Left ventricle myocardium inferior (tissue), 1 donor: Measurements from ENCODE around the gene TBC1D14. TPM values are rescaled to one million over a fixed set of nuclear protein-coding genes. Genes with fewer than 3 reads are reported as not detected.

Experiments
- DNase-seq: peaks from one replicate; pipeline ENCODE4 v3.0.0-alpha.2; 2020
- H3K27ac ChIP-seq: fragments of 200-600 bp; replicated peaks from 2 replicates; pipeline ENCODE4 v1.8.0; 2021
- H3K27me3 ChIP-seq: fragments of 200-600 bp; 2 replicates; pipeline ENCODE4 v1.8.0; 2021; ENCODE audit warnings: low read depth
- H3K36me3 ChIP-seq: fragments of 200-600 bp; 2 replicates; pipeline ENCODE4 v1.8.0; 2021
- H3K4me1 ChIP-seq: fragments of 200-600 bp; 2 replicates; pipeline ENCODE4 v1.8.0; 2021
- H3K4me3 ChIP-seq: fragments of 200-600 bp; 2 replicates; pipeline ENCODE4 v1.8.0; 2021; ENCODE audit warnings: mild to moderate bottlenecking, moderate library complexity
- H3K9me3 ChIP-seq: fragments of 200-600 bp; replicated peaks from 2 replicates; pipeline ENCODE4 v1.8.0; 2021
- intact Hi-C: fragments of 100-400 bp; cut with micrococcal nuclease; formaldehyde crosslinking; loops from one replicate; pipeline ENCODE4 v1.11.0; 2022
- total RNA-seq: library from RNA; stranded (reverse); fragmentation: NEBNext Ultra II Directional; extraction: Animal tissue kit (Norgen Biotek cat#: 25700); gene quantifications from one replicate; pipeline ENCODE4 v1.2.1, GENCODE V29; 2021
- TF ChIP-seq, protein P1 (sequence below): fragments of 200-600 bp; IDR thresholded peaks from 2 replicates; pipeline ENCODE4 v1.8.0; 2021; ENCODE audit warnings: antibody characterized with exemption, mild to moderate bottlenecking, borderline replicate concordance
- donor health status: DM: no; HTN: yes; CAD: no; lungs with severe emphysema.

The TBC1D14 gene
- total RNA-seq, 1 donor from 2014 or later, result 36.1 TPM

DNA sequence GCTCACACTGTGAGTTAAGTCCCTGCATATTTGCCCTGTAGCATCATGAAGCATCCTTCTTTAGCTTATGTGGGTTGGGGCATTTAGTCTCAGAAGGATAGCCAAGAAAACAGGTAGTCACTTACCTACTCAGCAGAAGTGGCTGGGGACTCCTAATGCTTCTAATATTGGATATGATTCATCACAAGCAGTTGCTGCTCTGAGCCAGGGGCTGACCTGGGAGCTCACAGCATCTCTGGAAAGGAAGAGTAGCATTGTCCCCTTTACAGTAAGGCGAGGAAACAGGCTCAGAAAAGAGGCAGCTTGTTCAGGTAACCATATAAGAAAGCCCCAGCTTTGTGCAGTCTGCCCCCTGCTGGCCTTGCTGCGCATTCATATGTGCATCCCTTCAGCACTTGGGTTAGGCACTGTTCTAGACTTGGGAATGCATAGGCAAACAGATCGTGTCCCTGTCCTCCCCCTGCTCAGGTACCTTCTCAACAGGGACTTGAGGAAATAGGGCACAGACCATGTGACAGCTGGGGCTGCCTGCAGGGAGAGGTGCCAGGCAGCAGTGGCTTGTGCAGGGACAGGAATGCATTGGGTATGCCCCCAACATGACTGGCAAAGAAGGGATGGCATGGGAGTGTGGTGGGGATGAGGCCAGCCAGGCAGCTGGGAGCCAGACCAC, 35.7 kb upstream of the TBC1D14 start:
- no peaks in the 10 kb centered on the region for H3K27me3 ChIP-seq
- H3K9me3 ChIP-seq, result no peaks in the 10 kb centered on the region
- peak overlapping the region; percentile 18 for H3K27ac ChIP-seq
- peaks cover 75% of the 10 kb centered on the region for H3K36me3 ChIP-seq
- intact Hi-C loops, result loop anchor here (5.0 kb wide), 1 partner anchor 157 kb away; the partner anchor contains the start of gene BLOC1S4
- peaks cover 71% of the 10 kb centered on the region for H3K4me1 ChIP-seq
- DNase-seq, result peak; percentile 70
- TF ChIP-seq, protein P1, sequence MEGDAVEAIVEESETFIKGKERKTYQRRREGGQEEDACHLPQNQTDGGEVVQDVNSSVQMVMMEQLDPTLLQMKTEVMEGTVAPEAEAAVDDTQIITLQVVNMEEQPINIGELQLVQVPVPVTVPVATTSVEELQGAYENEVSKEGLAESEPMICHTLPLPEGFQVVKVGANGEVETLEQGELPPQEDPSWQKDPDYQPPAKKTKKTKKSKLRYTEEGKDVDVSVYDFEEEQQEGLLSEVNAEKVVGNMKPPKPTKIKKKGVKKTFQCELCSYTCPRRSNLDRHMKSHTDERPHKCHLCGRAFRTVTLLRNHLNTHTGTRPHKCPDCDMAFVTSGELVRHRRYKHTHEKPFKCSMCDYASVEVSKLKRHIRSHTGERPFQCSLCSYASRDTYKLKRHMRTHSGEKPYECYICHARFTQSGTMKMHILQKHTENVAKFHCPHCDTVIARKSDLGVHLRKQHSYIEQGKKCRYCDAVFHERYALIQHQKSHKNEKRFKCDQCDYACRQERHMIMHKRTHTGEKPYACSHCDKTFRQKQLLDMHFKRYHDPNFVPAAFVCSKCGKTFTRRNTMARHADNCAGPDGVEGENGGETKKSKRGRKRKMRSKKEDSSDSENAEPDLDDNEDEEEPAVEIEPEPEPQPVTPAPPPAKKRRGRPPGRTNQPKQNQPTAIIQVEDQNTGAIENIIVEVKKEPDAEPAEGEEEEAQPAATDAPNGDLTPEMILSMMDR, result peak; percentile 88
- no peak overlapping the region for H3K4me3 ChIP-seq

DNA sequence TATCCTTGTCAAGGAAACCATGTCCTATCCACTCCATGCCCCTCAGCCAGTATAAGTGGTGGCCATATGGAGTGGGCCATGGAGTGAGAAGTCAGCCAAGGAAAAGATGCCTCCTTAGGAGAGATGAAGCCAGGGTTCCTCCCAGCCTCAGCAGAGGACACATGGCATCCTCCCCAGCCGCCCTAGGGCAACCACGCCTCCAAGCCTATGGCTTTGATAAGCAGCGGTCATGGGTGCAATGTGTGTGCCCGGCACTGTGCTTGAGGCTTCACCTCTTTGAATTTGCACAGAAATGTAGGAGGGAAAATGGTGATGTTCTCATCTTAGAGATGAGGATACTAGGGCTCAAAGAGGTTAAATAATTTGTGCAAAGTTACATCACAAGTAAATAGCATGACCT, 34.6 kb upstream of the TBC1D14 start:
- Histone ChIP-seq H3K27me3 (no peaks in the 10 kb centered on the region), H3K36me3 (peaks cover 83% of the 10 kb centered on the region), H3K9me3 (no peaks in the 10 kb centered on the region), H3K4me1 (peaks cover 61% of the 10 kb centered on the region), H3K27ac (peak overlapping the region; percentile 61), H3K4me3 (no peak overlapping the region)
- no peak for DNase-seq
- TF ChIP-seq, protein P1, result no peak
- intact Hi-C loops, result loop anchor here (5.0 kb wide), 1 partner anchor 158 kb away; the partner anchor contains the start of gene BLOC1S4

DNA sequence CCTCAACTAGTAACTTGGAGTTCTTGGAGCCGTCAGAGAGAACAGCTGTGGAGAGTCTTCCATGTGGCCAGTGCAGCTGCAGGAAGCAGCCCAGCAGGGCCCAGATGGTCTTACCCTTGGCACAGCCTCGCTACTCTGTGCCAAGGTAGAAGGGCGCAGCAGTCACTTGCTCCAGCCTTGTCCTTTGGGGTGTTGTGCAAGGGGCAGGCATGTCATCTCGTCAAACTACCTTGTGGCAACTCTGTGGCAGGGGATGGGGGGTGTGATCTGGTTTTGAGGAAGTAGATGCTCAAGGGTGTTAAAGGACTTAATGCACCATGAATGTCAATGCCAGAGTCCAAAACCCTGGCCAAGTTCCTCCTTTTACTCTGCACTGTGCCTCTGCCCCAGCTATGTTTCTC, 34.2 kb upstream of the TBC1D14 start:
- intact Hi-C loops, result no loop called here
- H3K27ac ChIP-seq, result peak overlapping the region; percentile 61

DNA sequence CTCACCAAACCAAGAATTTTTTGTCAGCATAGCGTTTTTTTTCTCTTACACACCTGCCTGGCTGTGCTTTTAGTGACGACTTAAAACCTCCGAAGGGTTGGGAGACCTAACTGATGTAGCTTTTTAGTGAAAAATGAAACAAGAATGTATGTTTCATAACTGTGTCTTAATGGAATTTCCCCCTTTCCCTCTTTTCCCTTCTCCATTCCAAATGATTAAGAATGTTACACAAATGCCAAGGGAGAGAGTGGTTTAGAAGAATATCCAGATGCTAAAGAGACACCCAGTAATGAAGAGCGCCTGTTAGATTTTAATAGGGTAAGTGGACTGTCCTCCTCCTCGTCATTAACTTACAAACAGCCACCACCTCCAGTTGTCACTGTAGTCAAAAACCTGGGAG, 33.2 kb upstream of the TBC1D14 start:
- H3K9me3 ChIP-seq, result no peaks in the 10 kb centered on the region
- H3K27me3 ChIP-seq, result no peaks in the 10 kb centered on the region
- DNase-seq, result no peak
- H3K27ac ChIP-seq, result no peak overlapping the region
- no peak overlapping the region for H3K4me3 ChIP-seq
- TF ChIP-seq, protein P1, result no peak
- peaks cover 46% of the 10 kb centered on the region for H3K4me1 ChIP-seq
- peaks cover 90% of the 10 kb centered on the region for H3K36me3 ChIP-seq
- intact Hi-C loops, result no loop called here

More for the DNA sequence above, 34.2 kb upstream of the TBC1D14 start:
- DNase-seq, result peak; percentile 36
- TF ChIP-seq, protein P1, result no peak
- H3K27me3 ChIP-seq, result no peaks in the 10 kb centered on the region
- H3K36me3 ChIP-seq, result peaks cover 86% of the 10 kb centered on the region
- no peaks in the 10 kb centered on the region for H3K9me3 ChIP-seq
- no peak overlapping the region for H3K4me3 ChIP-seq
- H3K4me1 ChIP-seq, result peaks cover 56% of the 10 kb centered on the region

DNA sequence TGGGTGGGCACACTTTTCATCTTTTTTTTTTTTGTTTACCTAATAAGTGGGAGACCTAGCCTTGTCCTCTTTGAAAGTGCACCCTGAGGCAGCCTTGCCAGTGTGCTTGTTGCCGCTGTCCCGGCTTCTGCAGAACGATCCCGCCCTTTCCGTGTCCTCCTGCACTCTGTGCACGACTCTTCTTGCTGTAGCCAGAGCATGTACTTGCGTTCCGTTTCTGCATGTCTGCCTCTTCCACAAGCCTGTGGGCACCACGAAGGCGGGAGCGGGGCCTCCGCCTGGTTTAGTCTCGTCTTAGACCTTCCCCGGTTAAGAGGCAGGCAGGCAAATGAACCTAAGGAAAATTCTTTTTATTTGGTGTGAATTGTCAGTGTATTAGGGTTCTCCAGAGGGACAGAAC, 32.6 kb upstream of the TBC1D14 start:
- intact Hi-C loops, result no loop called here
- no peak for DNase-seq
- TF ChIP-seq, protein P1, result no peak

More for the DNA sequence above, 32.6 kb upstream of the TBC1D14 start:
- Histone ChIP-seq H3K9me3 (no peaks in the 10 kb centered on the region), H3K4me3 (no peak overlapping the region), H3K36me3 (peaks cover 90% of the 10 kb centered on the region), H3K27me3 (no peaks in the 10 kb centered on the region), H3K27ac (no peak overlapping the region), H3K4me1 (peaks cover 40% of the 10 kb centered on the region)
